GM10266 (cell line): ENCODE data around the gene ATP6V1G3.

Experiments
- DNase-seq: peaks from one replicate; pipeline ENCODE4 v3.0.0; 2012; ENCODE audit errors: extremely low spot score
- TF ChIP-seq, protein P1 (sequence below): IDR thresholded peaks from 2 replicates; pipeline ENCODE4 v1.5.1; 2012; ENCODE audit warnings: mild to moderate bottlenecking, low read depth; ENCODE audit not compliant: control insufficient read depth, insufficient read depth; ENCODE audit errors: missing control alignments

Gene ATP6V1G3

GRCh38 chr1:198519639-198520501, 20.6 kb downstream of the ATP6V1G3 start:
- TF ChIP-seq, protein P1, sequence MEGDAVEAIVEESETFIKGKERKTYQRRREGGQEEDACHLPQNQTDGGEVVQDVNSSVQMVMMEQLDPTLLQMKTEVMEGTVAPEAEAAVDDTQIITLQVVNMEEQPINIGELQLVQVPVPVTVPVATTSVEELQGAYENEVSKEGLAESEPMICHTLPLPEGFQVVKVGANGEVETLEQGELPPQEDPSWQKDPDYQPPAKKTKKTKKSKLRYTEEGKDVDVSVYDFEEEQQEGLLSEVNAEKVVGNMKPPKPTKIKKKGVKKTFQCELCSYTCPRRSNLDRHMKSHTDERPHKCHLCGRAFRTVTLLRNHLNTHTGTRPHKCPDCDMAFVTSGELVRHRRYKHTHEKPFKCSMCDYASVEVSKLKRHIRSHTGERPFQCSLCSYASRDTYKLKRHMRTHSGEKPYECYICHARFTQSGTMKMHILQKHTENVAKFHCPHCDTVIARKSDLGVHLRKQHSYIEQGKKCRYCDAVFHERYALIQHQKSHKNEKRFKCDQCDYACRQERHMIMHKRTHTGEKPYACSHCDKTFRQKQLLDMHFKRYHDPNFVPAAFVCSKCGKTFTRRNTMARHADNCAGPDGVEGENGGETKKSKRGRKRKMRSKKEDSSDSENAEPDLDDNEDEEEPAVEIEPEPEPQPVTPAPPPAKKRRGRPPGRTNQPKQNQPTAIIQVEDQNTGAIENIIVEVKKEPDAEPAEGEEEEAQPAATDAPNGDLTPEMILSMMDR = no peak

GRCh38 chr1:198517623-198518199, 22.8 kb downstream of the ATP6V1G3 start:
- TF ChIP-seq, protein P1 = no peak
- DNase-seq = no peak

More at GRCh38 chr1:198519639-198520501, 20.6 kb downstream of the ATP6V1G3 start:
- no peak for DNase-seq

DNA sequence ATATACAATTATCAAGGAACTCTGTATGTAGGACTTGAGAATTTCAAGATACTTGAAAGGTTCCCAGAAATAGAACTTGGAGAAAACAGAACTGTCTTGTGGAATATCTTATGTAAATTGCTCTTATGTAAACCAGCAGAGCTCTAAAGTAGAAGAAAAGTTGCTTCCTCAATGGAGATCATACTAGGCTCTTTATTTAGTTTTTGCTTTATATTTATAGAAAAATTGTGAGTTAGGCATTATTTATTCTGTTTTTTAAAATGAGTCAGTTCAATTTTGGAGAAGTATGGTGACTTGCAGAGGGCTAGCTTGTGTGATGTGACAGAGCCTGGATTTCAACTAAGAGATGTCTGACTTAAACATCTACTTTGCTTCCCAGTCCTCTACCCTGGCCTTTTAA, 40.4 kb downstream of the ATP6V1G3 start:
- TF ChIP-seq, protein P1 = no peak
- DNase-seq = no peak

DNA sequence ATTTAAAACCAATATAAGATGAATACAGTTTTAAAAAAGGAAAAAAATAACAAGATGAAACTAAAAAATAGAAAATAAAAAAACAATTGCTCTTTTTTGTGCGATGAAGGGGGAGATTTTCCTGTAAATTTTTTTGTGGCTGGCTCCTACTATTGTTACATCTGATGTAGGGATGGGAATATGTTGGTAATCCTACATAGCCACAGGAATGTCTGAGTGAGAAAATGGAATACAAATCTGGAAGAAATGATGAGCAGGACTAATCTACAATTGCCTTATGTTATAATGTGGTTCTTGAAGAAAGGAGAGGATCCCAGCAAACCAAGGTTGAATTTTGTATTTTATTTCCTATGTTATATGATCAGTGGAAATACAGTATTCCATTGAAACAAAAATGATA, 40.9 kb downstream of the ATP6V1G3 start:
- no peak for DNase-seq
- TF ChIP-seq, protein P1 = no peak

DNA sequence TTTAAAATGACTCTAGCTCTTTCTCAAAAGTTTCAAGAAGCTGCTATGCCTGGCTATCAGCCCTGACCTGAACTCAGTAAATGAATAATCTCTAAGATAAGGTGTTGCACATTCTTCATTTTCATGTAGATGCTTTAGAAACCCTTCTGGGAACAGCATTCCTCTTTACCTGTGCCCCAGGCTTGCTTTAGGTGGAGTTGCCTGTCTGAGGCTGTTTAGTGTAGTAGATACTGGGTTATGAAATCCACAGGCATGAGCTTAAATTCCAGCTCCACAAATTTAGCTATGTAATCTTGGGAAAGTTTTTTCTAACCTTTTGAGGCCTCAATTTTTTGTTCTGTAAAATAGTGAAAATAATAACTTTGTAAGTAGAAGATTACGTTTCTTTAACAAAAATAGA, 41.6 kb downstream of the ATP6V1G3 start:
- TF ChIP-seq, protein P1 = no peak
- no peak for DNase-seq

GRCh38 chr1:198498103-198498385, 42.4 kb downstream of the ATP6V1G3 start:
- TF ChIP-seq, protein P1 = no peak
- DNase-seq = no peak
